Activated CD4-positive, alpha-beta T cell treated with anti-CD3 and anti-CD28 coated beads, Interleukin-2, amount 10 ng/mL, durations not matched to agents 7 days and 5 days (primary cell): ENCODE measurements around the gene SMOC2. TPM values are rescaled to one million over a fixed set of nuclear protein-coding genes. Genes with fewer than 3 reads are reported as not detected.
"Not testable (repeated sequence)": the region's sequence is repeated elsewhere in the genome, so short reads cannot be mapped to it uniquely, and the experiment has no call there.

Source experiments
- CTCF ChIA-PET: fragments of 350-600 bp; sonication (Branson Sonifier 250); formaldehyde crosslinking; loops from one replicate; lab custom pipeline; 2021; ENCODE audit warnings: antibody characterized with exemption; lab: Charles Lee
- POLR2A ChIA-PET: fragments of 350-600 bp; sonication (Branson Sonifier 250); formaldehyde crosslinking; loops from one replicate; lab custom pipeline; 2021; ENCODE audit warnings: antibody characterized with exemption; lab: Charles Lee
- DNase-seq: peaks from one replicate; pipeline ENCODE4 v3.0.0-alpha.2; 2020
- H3K27ac Mint-ChIP-seq: one replicate; pipeline ENCODE4 v1.8.0; 2021; ENCODE audit warnings: mild to moderate bottlenecking, moderate library complexity, mixed read lengths
- H3K27me3 Mint-ChIP-seq: one replicate; pipeline ENCODE4 v1.8.0; 2021; ENCODE audit warnings: mixed read lengths
- H3K36me3 Mint-ChIP-seq: one replicate; pipeline ENCODE4 v1.8.0; 2021; ENCODE audit warnings: low read depth, mixed read lengths
- H3K4me1 Mint-ChIP-seq: one replicate; pipeline ENCODE4 v1.8.0; 2021; ENCODE audit warnings: mixed read lengths
- H3K4me3 Mint-ChIP-seq: one replicate; pipeline ENCODE4 v1.8.0; 2021; ENCODE audit warnings: mild to moderate bottlenecking, moderate library complexity, mixed read lengths
- H3K9me3 Mint-ChIP-seq: one replicate; pipeline ENCODE4 v1.8.0; 2021; ENCODE audit warnings: mixed read lengths
- total RNA-seq, 2 experiments: library from RNA; stranded (reverse); gene quantifications; one replicate each; pipeline ENCODE4 v1.2.3, GENCODE V29; 2021

Gene SMOC2
- total RNA-seq, 2 experiments from 2014 or later: not detected

- no peak overlapping the region for H3K4me3 Mint-ChIP-seq
- no peak overlapping the region for H3K27ac Mint-ChIP-seq
- H3K27me3 Mint-ChIP-seq: no peaks in the 10 kb centered on the region
- CTCF ChIA-PET: no interaction called here
- no peak for DNase-seq
- no peaks in the 10 kb centered on the region for H3K36me3 Mint-ChIP-seq
- H3K4me1 Mint-ChIP-seq: no peaks in the 10 kb centered on the region
- POLR2A ChIA-PET: no interaction called here
- peaks cover 5% of the 10 kb centered on the region for H3K9me3 Mint-ChIP-seq
Measured at GRCh38 chr6:168608113-168608400, 167.1 kb downstream of the SMOC2 start.

GRCh38 chr6:168609026-168609685 is 168.2 kb downstream of the SMOC2 start:
- Mint-ChIP-seq H3K4me1 (no peaks in the 10 kb centered on the region), H3K27me3 (no peaks in the 10 kb centered on the region), H3K36me3 (no peaks in the 10 kb centered on the region), H3K4me3 (no peak overlapping the region), H3K9me3 (peaks cover 5% of the 10 kb centered on the region), H3K27ac (no peak overlapping the region)
- ChIA-PET CTCF (interaction anchor here (0.7 kb wide), 1 partner anchor 203 kb away, joined by 3 read pairs; no protein-coding TSS in a partner anchor), POLR2A (no interaction called here)
- DNase-seq: no peak

- CTCF ChIA-PET: no interaction called here
- H3K4me3 Mint-ChIP-seq: no peak overlapping the region
Measured at GRCh38 chr6:168609914-168610490, 169.0 kb downstream of the SMOC2 start.

GRCh38 chr6:168610966-168611365 is 170.0 kb downstream of the SMOC2 start:
- DNase-seq, POLR2A ChIA-PET, H3K27me3 Mint-ChIP-seq, H3K4me1 Mint-ChIP-seq, H3K36me3 Mint-ChIP-seq, H3K4me3 Mint-ChIP-seq, CTCF ChIA-PET, H3K27ac Mint-ChIP-seq: not testable (repeated sequence)
- peaks cover 11% of the 10 kb centered on the region for H3K9me3 Mint-ChIP-seq

More at GRCh38 chr6:168609914-168610490, 169.0 kb downstream of the SMOC2 start:
- DNase-seq: no peak
- peaks cover 5% of the 10 kb centered on the region for H3K9me3 Mint-ChIP-seq
- POLR2A ChIA-PET: no interaction called here
- H3K4me1 Mint-ChIP-seq: no peaks in the 10 kb centered on the region
- H3K27me3 Mint-ChIP-seq: no peaks in the 10 kb centered on the region
- no peaks in the 10 kb centered on the region for H3K36me3 Mint-ChIP-seq
- H3K27ac Mint-ChIP-seq: no peak overlapping the region

- no peak for DNase-seq
- ChIA-PET POLR2A (no interaction called here), CTCF (no interaction called here)
Measured at GRCh38 chr6:168611691-168612090, 170.7 kb downstream of the SMOC2 start.

GRCh38 chr6:168612586-168612985 is 171.6 kb downstream of the SMOC2 start:
- no peak overlapping the region for H3K4me3 Mint-ChIP-seq
- H3K27ac Mint-ChIP-seq: no peak overlapping the region
- peaks cover 20% of the 10 kb centered on the region for H3K9me3 Mint-ChIP-seq
- ChIA-PET POLR2A (no interaction called here), CTCF (no interaction called here)
- no peaks in the 10 kb centered on the region for H3K27me3 Mint-ChIP-seq
- no peaks in the 10 kb centered on the region for H3K4me1 Mint-ChIP-seq
- H3K36me3 Mint-ChIP-seq: peaks cover 3% of the 10 kb centered on the region
- no peak for DNase-seq

More at GRCh38 chr6:168611691-168612090, 170.7 kb downstream of the SMOC2 start:
- Mint-ChIP-seq H3K4me3 (no peak overlapping the region), H3K27ac (no peak overlapping the region), H3K9me3 (peaks cover 18% of the 10 kb centered on the region), H3K36me3 (peaks cover 3% of the 10 kb centered on the region), H3K4me1 (no peaks in the 10 kb centered on the region), H3K27me3 (no peaks in the 10 kb centered on the region)

- CTCF ChIA-PET: no interaction called here
Measured at GRCh38 chr6:168615837-168616236, 174.9 kb downstream of the SMOC2 start.

GRCh38 chr6:168616816-168617765 is 176.1 kb downstream of the SMOC2 start:
- Mint-ChIP-seq H3K27ac (no peak overlapping the region), H3K4me3 (no peak overlapping the region), H3K27me3 (peaks cover 2% of the 10 kb centered on the region), H3K4me1 (no peaks in the 10 kb centered on the region), H3K9me3 (peaks cover 23% of the 10 kb centered on the region), H3K36me3 (peaks cover 3% of the 10 kb centered on the region)
- no peak for DNase-seq
- POLR2A ChIA-PET: no interaction called here
- CTCF ChIA-PET: no interaction called here

More at GRCh38 chr6:168615837-168616236, 174.9 kb downstream of the SMOC2 start:
- peaks cover 2% of the 10 kb centered on the region for H3K27me3 Mint-ChIP-seq
- H3K4me3 Mint-ChIP-seq: no peak overlapping the region
- peaks cover 3% of the 10 kb centered on the region for H3K36me3 Mint-ChIP-seq
- no peak overlapping the region for H3K27ac Mint-ChIP-seq
- H3K4me1 Mint-ChIP-seq: no peaks in the 10 kb centered on the region
- peaks cover 17% of the 10 kb centered on the region for H3K9me3 Mint-ChIP-seq
- POLR2A ChIA-PET: no interaction called here
- DNase-seq: no peak

GRCh38 chr6:168618546-168619315 is 177.7 kb downstream of the SMOC2 start:
- POLR2A ChIA-PET: no interaction called here
- H3K4me3 Mint-ChIP-seq: no peak overlapping the region
- peaks cover 3% of the 10 kb centered on the region for H3K36me3 Mint-ChIP-seq

GRCh38 chr6:168619560-168620314 is 178.8 kb downstream of the SMOC2 start:
- Mint-ChIP-seq H3K4me3 (no peak overlapping the region), H3K4me1 (no peaks in the 10 kb centered on the region), H3K36me3 (peaks cover 3% of the 10 kb centered on the region), H3K27me3 (peaks cover 2% of the 10 kb centered on the region), H3K27ac (no peak overlapping the region), H3K9me3 (peaks cover 21% of the 10 kb centered on the region)
- DNase-seq: no peak
- CTCF ChIA-PET: no interaction called here
- POLR2A ChIA-PET: no interaction called here

More at GRCh38 chr6:168618546-168619315, 177.7 kb downstream of the SMOC2 start:
- no peak for DNase-seq
- peaks cover 21% of the 10 kb centered on the region for H3K9me3 Mint-ChIP-seq
- H3K27me3 Mint-ChIP-seq: peaks cover 2% of the 10 kb centered on the region
- CTCF ChIA-PET: no interaction called here
- H3K4me1 Mint-ChIP-seq: no peaks in the 10 kb centered on the region
- H3K27ac Mint-ChIP-seq: no peak overlapping the region

GRCh38 chr6:168620578-168620977 is 179.6 kb downstream of the SMOC2 start:
- Mint-ChIP-seq H3K9me3 (peaks cover 18% of the 10 kb centered on the region), H3K27me3 (peaks cover 2% of the 10 kb centered on the region), H3K27ac (no peak overlapping the region), H3K36me3 (no peaks in the 10 kb centered on the region), H3K4me3 (no peak overlapping the region), H3K4me1 (no peaks in the 10 kb centered on the region)
- POLR2A ChIA-PET: no interaction called here
- CTCF ChIA-PET: no interaction called here
- no peak for DNase-seq

- Mint-ChIP-seq H3K27me3 (peaks cover 2% of the 10 kb centered on the region), H3K36me3 (no peaks in the 10 kb centered on the region), H3K4me1 (no peaks in the 10 kb centered on the region), H3K9me3 (peaks cover 6% of the 10 kb centered on the region), H3K4me3 (no peak overlapping the region), H3K27ac (no peak overlapping the region)
- no peak for DNase-seq
- CTCF ChIA-PET: no interaction called here
- POLR2A ChIA-PET: no interaction called here
Measured at GRCh38 chr6:168623736-168624135, 182.8 kb downstream of the SMOC2 start.
